DND-41 (cell line): ENCODE data around the gene ATF2.
A peak's percentile ranks its signal among the peaks of the same experiment; 100 is the strongest.

Source experiments
- ATAC-seq: fragments of 200-7000 bp; cut with Tn5 transposase; 3 replicates; pipeline ENCODE4 v1.9.1; 2021; ENCODE audit warnings: low read depth; ENCODE audit not compliant: insufficient read depth
- DNase-seq: peaks from one replicate; pipeline ENCODE4 v3.0.0-alpha.2; 2020
- H2AFZ ChIP-seq: 2 replicates; pipeline ENCODE4 v1.6.0; 2012; ENCODE audit warnings: low read depth, low read length
- H3K27ac ChIP-seq: 2 replicates; pipeline ENCODE4 v1.5.1; 2012; ENCODE audit warnings: low read length, inconsistent platforms
- H3K27me3 ChIP-seq: fragments of 200-600 bp; sonication (generic); 2 replicates; pipeline ENCODE4 v1.6.0; 2012; ENCODE audit warnings: low read length, mild to moderate bottlenecking, inconsistent platforms; ENCODE audit not compliant: insufficient read depth, poor library complexity
- H3K36me3 ChIP-seq: 2 replicates; pipeline ENCODE4 v1.5.1; 2012; ENCODE audit warnings: low read length, inconsistent platforms; ENCODE audit not compliant: insufficient read depth
- H3K4me1 ChIP-seq: 2 replicates; pipeline ENCODE4 v1.5.1; 2012; ENCODE audit warnings: mild to moderate bottlenecking, low read length; ENCODE audit not compliant: insufficient read depth
- H3K4me2 ChIP-seq: 2 replicates; pipeline ENCODE4 v1.6.0; 2012; ENCODE audit warnings: mild to moderate bottlenecking, moderate library complexity, low read length, inconsistent platforms; ENCODE audit not compliant: insufficient read depth
- H3K4me3 ChIP-seq, 2 experiments: fragments of 200-600 bp in 1 of 2; shearing (Covaris generic) in 1 of 2; 2 replicates each; pipeline ENCODE4 v1.5.1; 2012 to 2016; ENCODE audit warnings: inconsistent platforms in 2 of 2, low read length in 2 of 2, mild to moderate bottlenecking in 2 of 2, low read depth in 1 of 2, moderate library complexity in 1 of 2
- H3K79me2 ChIP-seq: 2 replicates; pipeline ENCODE4 v1.6.0; 2012; ENCODE audit warnings: low read length, inconsistent platforms; ENCODE audit not compliant: insufficient read depth
- H3K9ac ChIP-seq: 2 replicates; pipeline ENCODE4 v1.6.0; 2012; ENCODE audit warnings: low read depth, mild to moderate bottlenecking, inconsistent platforms, low read length, moderate library complexity
- H3K9me3 ChIP-seq: 2 replicates; pipeline ENCODE4 v1.5.1; 2012; ENCODE audit warnings: low read length, moderate library complexity, mild to moderate bottlenecking, inconsistent platforms; ENCODE audit not compliant: insufficient read depth, severe bottlenecking
- H4K20me1 ChIP-seq: 2 replicates; pipeline ENCODE4 v1.6.0; 2012; ENCODE audit warnings: low read length; ENCODE audit not compliant: insufficient read depth
- EZH2 ChIP-seq: IDR thresholded peaks from 3 replicates; pipeline ENCODE4 v1.6.1; 2012; ENCODE audit warnings: borderline replicate concordance, low read depth, mild to moderate bottlenecking, moderate library complexity, low read length, inconsistent platforms; ENCODE audit not compliant: severe bottlenecking
- TF ChIP-seq, protein P1 (sequence below): IDR thresholded peaks from 2 replicates; pipeline ENCODE4 v1.5.1; 2012; ENCODE audit warnings: borderline replicate concordance, low read length, moderate library complexity, mild to moderate bottlenecking; ENCODE audit not compliant: poor library complexity, severe bottlenecking; ENCODE audit errors: extremely low read depth

The ATF2 gene

DNA sequence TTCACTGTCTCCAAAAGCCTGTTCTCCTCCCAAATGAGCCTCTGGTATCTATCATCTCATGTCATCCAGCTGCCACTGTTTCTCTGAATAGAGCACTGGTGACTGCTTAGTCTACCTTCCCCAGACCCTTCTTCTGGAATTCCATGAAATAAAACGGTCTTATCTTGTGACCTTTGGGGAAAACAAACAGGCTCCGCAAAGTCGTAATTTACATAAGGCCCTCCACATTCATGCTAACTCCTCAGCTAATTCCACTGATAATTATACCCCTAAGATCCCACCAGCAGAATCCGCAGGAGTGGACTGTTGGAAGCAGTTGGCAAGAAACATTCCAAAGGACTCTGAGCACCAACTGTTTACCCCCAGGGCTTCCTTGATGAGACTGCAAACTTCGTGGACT lies 129.0 kb downstream of the ATF2 start:
- Histone ChIP-seq H3K27ac (no peak overlapping the region), H2AFZ (no peak overlapping the region), H3K4me2 (no peak overlapping the region), H3K9ac (no peak overlapping the region), H3K4me1 (peaks cover 6% of the 10 kb centered on the region; the same call in 1 of the 2 replicates), H3K9me3 (no peaks in the 10 kb centered on the region), H4K20me1 (no peaks in the 10 kb centered on the region), H3K79me2 (no peaks in the 10 kb centered on the region), H3K4me3 (no peak overlapping the region), H3K27me3 (no peaks in the 10 kb centered on the region), H3K36me3 (no peaks in the 10 kb centered on the region)
- no peak for ATAC-seq
- DNase-seq: no peak
- TF ChIP-seq, protein P1, sequence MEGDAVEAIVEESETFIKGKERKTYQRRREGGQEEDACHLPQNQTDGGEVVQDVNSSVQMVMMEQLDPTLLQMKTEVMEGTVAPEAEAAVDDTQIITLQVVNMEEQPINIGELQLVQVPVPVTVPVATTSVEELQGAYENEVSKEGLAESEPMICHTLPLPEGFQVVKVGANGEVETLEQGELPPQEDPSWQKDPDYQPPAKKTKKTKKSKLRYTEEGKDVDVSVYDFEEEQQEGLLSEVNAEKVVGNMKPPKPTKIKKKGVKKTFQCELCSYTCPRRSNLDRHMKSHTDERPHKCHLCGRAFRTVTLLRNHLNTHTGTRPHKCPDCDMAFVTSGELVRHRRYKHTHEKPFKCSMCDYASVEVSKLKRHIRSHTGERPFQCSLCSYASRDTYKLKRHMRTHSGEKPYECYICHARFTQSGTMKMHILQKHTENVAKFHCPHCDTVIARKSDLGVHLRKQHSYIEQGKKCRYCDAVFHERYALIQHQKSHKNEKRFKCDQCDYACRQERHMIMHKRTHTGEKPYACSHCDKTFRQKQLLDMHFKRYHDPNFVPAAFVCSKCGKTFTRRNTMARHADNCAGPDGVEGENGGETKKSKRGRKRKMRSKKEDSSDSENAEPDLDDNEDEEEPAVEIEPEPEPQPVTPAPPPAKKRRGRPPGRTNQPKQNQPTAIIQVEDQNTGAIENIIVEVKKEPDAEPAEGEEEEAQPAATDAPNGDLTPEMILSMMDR: no peak
- no peak for TF ChIP-seq EZH2

GRCh38 chr2:175037941-175038340 lies 130.1 kb downstream of the ATF2 start:
- ATAC-seq: no peak
- Histone ChIP-seq H3K27me3 (no peaks in the 10 kb centered on the region), H3K27ac (no peak overlapping the region), H4K20me1 (no peaks in the 10 kb centered on the region), H3K9ac (no peak overlapping the region), H3K36me3 (no peaks in the 10 kb centered on the region), H3K4me1 (peaks cover 6% of the 10 kb centered on the region; the same call in 1 of the 2 replicates), H2AFZ (peak overlapping the region; percentile 14; the same call in 1 of the 2 replicates), H3K4me3 (no peak overlapping the region), H3K4me2 (no peak overlapping the region), H3K9me3 (no peaks in the 10 kb centered on the region), H3K79me2 (no peaks in the 10 kb centered on the region)
- no peak for TF ChIP-seq EZH2
- TF ChIP-seq, protein P1: no peak
- DNase-seq: no peak

GRCh38 chr2:175036582-175037018 lies 131.4 kb downstream of the ATF2 start:
- peaks cover 6% of the 10 kb centered on the region; the same call in 1 of the 2 replicates for H3K4me1 ChIP-seq
- no peaks in the 10 kb centered on the region for H4K20me1 ChIP-seq
- H3K9me3 ChIP-seq: no peaks in the 10 kb centered on the region
- peak overlapping the region; percentile 29; the same call in 1 of the 2 replicates for H3K4me2 ChIP-seq
- H3K79me2 ChIP-seq: no peaks in the 10 kb centered on the region
- DNase-seq (no peak), ATAC-seq (peak; percentile 67)
- H3K27me3 ChIP-seq: no peaks in the 10 kb centered on the region
- TF ChIP-seq EZH2: no peak
- TF ChIP-seq, protein P1: peak; percentile 63
- no peak overlapping the region for H3K9ac ChIP-seq
- H3K36me3 ChIP-seq: no peaks in the 10 kb centered on the region
- no peak overlapping the region for H3K27ac ChIP-seq
- peak overlapping the region; percentile 51 for H2AFZ ChIP-seq
- H3K4me3 ChIP-seq: no peak overlapping the region; a peak in 1 of 4 replicates

GRCh38 chr2:175035806-175036205 lies 132.2 kb downstream of the ATF2 start:
- Histone ChIP-seq H3K36me3 (no peaks in the 10 kb centered on the region), H3K4me1 (peaks cover 6% of the 10 kb centered on the region; the same call in 1 of the 2 replicates), H3K79me2 (no peaks in the 10 kb centered on the region), H3K9ac (no peak overlapping the region), H3K4me3 (no peak overlapping the region), H3K27ac (no peak overlapping the region), H3K9me3 (no peaks in the 10 kb centered on the region), H3K27me3 (no peaks in the 10 kb centered on the region), H4K20me1 (no peaks in the 10 kb centered on the region), H2AFZ (peak overlapping the region; percentile 18), H3K4me2 (no peak overlapping the region)
- no peak for TF ChIP-seq EZH2
- TF ChIP-seq, protein P1: no peak
- DNase-seq (no peak), ATAC-seq (no peak)
